DMS 273 (cell line): Measurements from ENCODE around the gene FOXK1.

Source experiments
- DNase-seq: peaks from one replicate; lab custom pipeline; 2025; ENCODE audit not compliant: unreplicated experiment; lab: John Stamatoyannopoulos, UW

The FOXK1 gene

GRCh38 chr7:4720225-4720624 is 38.1 kb downstream of the FOXK1 start:
- DNase-seq = no peak

- no peak for DNase-seq
Observed at GRCh38 chr7:4722308-4722707, 40.2 kb downstream of the FOXK1 start.

- DNase-seq = no peak
Observed at GRCh38 chr7:4722960-4723630, 41.0 kb downstream of the FOXK1 start.

- DNase-seq = no peak
Observed at GRCh38 chr7:4724648-4725013, 42.5 kb downstream of the FOXK1 start.

GRCh38 chr7:4725014-4725849 is 43.1 kb downstream of the FOXK1 start:
- DNase-seq = no peak

- DNase-seq = no peak
Observed at GRCh38 chr7:4725850-4726450, 43.9 kb downstream of the FOXK1 start.

- DNase-seq = no peak
Observed at GRCh38 chr7:4726566-4726965, 44.5 kb downstream of the FOXK1 start.

- no peak for DNase-seq
Observed at GRCh38 chr7:4727914-4728705, 46.0 kb downstream of the FOXK1 start.

- DNase-seq = no peak
Observed at GRCh38 chr7:4729266-4729665, 47.2 kb downstream of the FOXK1 start.

- DNase-seq = no peak
Observed at GRCh38 chr7:4730276-4730675, 48.2 kb downstream of the FOXK1 start.

GRCh38 chr7:4730971-4731370 is 48.9 kb downstream of the FOXK1 start:
- no peak for DNase-seq

- DNase-seq = no peak
Observed at GRCh38 chr7:4731803-4732202, 49.7 kb downstream of the FOXK1 start.

GRCh38 chr7:4733936-4734528 is 51.9 kb downstream of the FOXK1 start:
- no peak for DNase-seq

GRCh38 chr7:4734587-4735345 is 52.7 kb downstream of the FOXK1 start:
- DNase-seq = no peak

- DNase-seq = no peak
Observed at GRCh38 chr7:4737300-4737699, 55.2 kb downstream of the FOXK1 start.

GRCh38 chr7:4738711-4739527 is 56.8 kb downstream of the FOXK1 start:
- no peak for DNase-seq

- no peak for DNase-seq
Observed at GRCh38 chr7:4739528-4739992, 57.5 kb downstream of the FOXK1 start.

GRCh38 chr7:4740796-4741195 is 58.7 kb downstream of the FOXK1 start:
- DNase-seq = no peak

GRCh38 chr7:4742051-4742573 is 60.0 kb downstream of the FOXK1 start:
- no peak for DNase-seq
